ENCODE measurements around the gene PCDHGC4.

PCDHGC4 gene

GRCh38 chr5:141490271-141490670 is 5.4 kb downstream of the PCDHGC4 start:
- peaks cover 43% of the 10 kb centered on the region for H3K36me3 ChIP-seq (ENCODE audit: control insufficient read depth, insufficient read depth, low read length)

GRCh38 chr5:141490771-141491170 is 5.9 kb downstream of the PCDHGC4 start:
- H3K27me3 ChIP-seq (ENCODE audit: control insufficient read depth, insufficient read depth, low read length, poor library complexity, severe bottlenecking) = no peaks in the 10 kb centered on the region
- no peak overlapping the region for H3K4me3 ChIP-seq (ENCODE audit: insufficient read depth, low read depth, low read length)
- H3K4me1 ChIP-seq (ENCODE audit: control insufficient read depth, insufficient read depth, low read length) = peaks cover 41% of the 10 kb centered on the region
- WGBS, 2 experiments = 95 to 96% methylated on average over 13 of the region's 13 CpGs
- H3K9me3 ChIP-seq (ENCODE audit: control insufficient read depth, low read length) = no peaks in the 10 kb centered on the region
- peaks cover 43% of the 10 kb centered on the region for H3K36me3 ChIP-seq (ENCODE audit: control insufficient read depth, insufficient read depth, low read length)
- H3K27ac ChIP-seq (ENCODE audit: insufficient read depth, low read depth, low read length, poor library complexity, severe bottlenecking) = no peak overlapping the region

More at GRCh38 chr5:141490271-141490670, 5.4 kb downstream of the PCDHGC4 start:
- WGBS, 2 experiments = 95% methylated on average over 10 of the region's 10 CpGs
- no peaks in the 10 kb centered on the region for H3K27me3 ChIP-seq (ENCODE audit: control insufficient read depth, insufficient read depth, low read length, poor library complexity, severe bottlenecking)
- no peak overlapping the region for H3K4me3 ChIP-seq (ENCODE audit: insufficient read depth, low read depth, low read length)
- H3K9me3 ChIP-seq (ENCODE audit: control insufficient read depth, low read length) = no peaks in the 10 kb centered on the region
- no peak overlapping the region for H3K27ac ChIP-seq (ENCODE audit: insufficient read depth, low read depth, low read length, poor library complexity, severe bottlenecking)
- peaks cover 40% of the 10 kb centered on the region for H3K4me1 ChIP-seq (ENCODE audit: control insufficient read depth, insufficient read depth, low read length)

GRCh38 chr5:141491323-141492167 is 6.7 kb downstream of the PCDHGC4 start:
- peaks cover 48% of the 10 kb centered on the region for H3K4me1 ChIP-seq (ENCODE audit: control insufficient read depth, insufficient read depth, low read length)
- H3K27ac ChIP-seq (ENCODE audit: insufficient read depth, low read depth, low read length, poor library complexity, severe bottlenecking) = no peak overlapping the region
- H3K9me3 ChIP-seq (ENCODE audit: control insufficient read depth, low read length) = no peaks in the 10 kb centered on the region
- 94 to 95% methylated on average over 66 of the region's 66 CpGs for WGBS, 2 experiments
- H3K36me3 ChIP-seq (ENCODE audit: control insufficient read depth, insufficient read depth, low read length) = peaks cover 43% of the 10 kb centered on the region
- H3K27me3 ChIP-seq (ENCODE audit: control insufficient read depth, insufficient read depth, low read length, poor library complexity, severe bottlenecking) = no peaks in the 10 kb centered on the region
- H3K4me3 ChIP-seq (ENCODE audit: insufficient read depth, low read depth, low read length) = no peak overlapping the region

DNA sequence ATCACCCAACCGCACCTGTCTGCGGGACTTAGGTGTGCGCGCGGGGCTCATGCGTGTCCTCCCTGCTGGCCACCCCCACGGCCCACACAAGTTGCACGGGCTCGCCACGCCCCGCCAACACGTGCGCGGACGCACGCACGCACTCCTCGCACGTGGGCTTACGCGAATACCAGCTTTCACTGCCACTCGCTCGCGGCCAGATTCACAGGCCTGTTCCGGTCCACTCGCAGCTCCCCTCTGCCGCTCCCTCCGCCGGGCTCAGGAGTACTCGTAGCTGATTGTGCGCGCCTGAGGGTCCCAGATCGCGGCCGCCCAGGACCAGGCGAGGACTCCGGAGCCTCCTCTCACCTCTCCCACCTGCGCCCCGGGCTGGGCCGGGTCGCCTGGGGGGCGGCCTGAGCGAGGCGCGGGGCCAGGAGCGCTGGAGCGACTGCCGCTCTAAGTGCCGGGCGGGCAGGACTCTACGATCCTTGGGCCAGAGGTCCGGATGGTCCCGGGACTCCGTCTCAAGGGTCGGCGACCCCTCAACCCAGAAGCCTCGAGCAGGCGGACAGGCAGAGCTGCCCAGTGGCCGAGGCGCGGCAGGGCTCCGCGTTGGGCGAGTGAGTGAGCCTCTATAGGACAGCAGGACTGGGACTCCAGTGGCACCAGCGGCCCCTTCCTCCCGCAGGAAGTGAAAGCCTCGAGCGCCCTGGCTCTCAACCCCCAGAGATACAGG is 7.5 kb downstream of the PCDHGC4 start:
- H3K36me3 ChIP-seq (ENCODE audit: control insufficient read depth, insufficient read depth, low read length) = peaks cover 35% of the 10 kb centered on the region
- 93 to 95% methylated on average over 68 of the region's 68 CpGs for WGBS, 2 experiments
- no peaks in the 10 kb centered on the region for H3K27me3 ChIP-seq (ENCODE audit: control insufficient read depth, insufficient read depth, low read length, poor library complexity, severe bottlenecking)
- H3K4me1 ChIP-seq (ENCODE audit: control insufficient read depth, insufficient read depth, low read length) = peaks cover 43% of the 10 kb centered on the region
- no peak overlapping the region for H3K4me3 ChIP-seq (ENCODE audit: insufficient read depth, low read depth, low read length)
- no peak overlapping the region for H3K27ac ChIP-seq (ENCODE audit: insufficient read depth, low read depth, low read length, poor library complexity, severe bottlenecking)
- no peaks in the 10 kb centered on the region for H3K9me3 ChIP-seq (ENCODE audit: control insufficient read depth, low read length)

GRCh38 chr5:141493500-141494422 is 8.9 kb downstream of the PCDHGC4 start:
- 86 to 89% methylated on average over 10 of the region's 10 CpGs for WGBS, 2 experiments
- H3K36me3 ChIP-seq (ENCODE audit: control insufficient read depth, insufficient read depth, low read length) = peaks cover 30% of the 10 kb centered on the region
- H3K27me3 ChIP-seq (ENCODE audit: control insufficient read depth, insufficient read depth, low read length, poor library complexity, severe bottlenecking) = no peaks in the 10 kb centered on the region
- H3K4me3 ChIP-seq (ENCODE audit: insufficient read depth, low read depth, low read length) = no peak overlapping the region
- H3K9me3 ChIP-seq (ENCODE audit: control insufficient read depth, low read length) = no peaks in the 10 kb centered on the region
- H3K4me1 ChIP-seq (ENCODE audit: control insufficient read depth, insufficient read depth, low read length) = peaks cover 36% of the 10 kb centered on the region
- H3K27ac ChIP-seq (ENCODE audit: insufficient read depth, low read depth, low read length, poor library complexity, severe bottlenecking) = peak overlapping the region; percentile 92

DNA sequence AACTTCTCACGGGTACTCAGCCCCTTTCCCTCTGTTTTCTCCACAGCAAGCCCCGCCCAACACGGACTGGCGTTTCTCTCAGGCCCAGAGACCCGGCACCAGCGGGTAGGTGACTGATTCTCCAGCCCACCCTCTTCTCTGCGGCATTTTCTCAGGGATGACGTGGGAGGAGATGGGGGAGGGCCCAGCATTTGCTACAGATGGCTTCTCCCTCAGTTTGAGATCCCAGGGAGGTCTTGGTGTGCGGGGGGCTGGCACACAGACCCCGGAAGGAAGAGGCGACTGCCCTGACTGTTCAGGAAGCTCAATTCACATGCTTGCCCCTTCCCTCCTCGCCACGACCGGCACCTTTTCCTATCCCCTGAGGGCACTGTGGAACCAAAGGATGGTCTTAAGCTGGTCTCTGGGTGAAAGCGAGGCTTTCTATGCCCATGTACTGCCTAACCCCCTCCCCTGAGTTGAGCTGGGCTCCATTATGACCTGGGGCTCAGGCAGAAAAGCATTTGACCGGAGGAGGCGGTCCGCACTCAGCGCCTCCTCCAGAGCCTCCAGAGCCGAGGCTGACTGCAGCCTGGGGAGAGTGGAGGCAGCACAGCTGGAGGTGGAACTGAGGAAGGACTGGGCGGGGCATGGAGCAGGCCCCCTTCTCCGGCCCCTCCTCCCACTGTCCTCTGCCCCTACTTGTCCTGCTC is 10.1 kb downstream of the PCDHGC4 start:
- Histone ChIP-seq H3K4me3 (ENCODE audit: insufficient read depth, low read depth, low read length) (peak overlapping the region; percentile 14), H3K9me3 (ENCODE audit: control insufficient read depth, low read length) (no peaks in the 10 kb centered on the region), H3K27me3 (ENCODE audit: control insufficient read depth, insufficient read depth, low read length, poor library complexity, severe bottlenecking) (no peaks in the 10 kb centered on the region), H3K27ac (ENCODE audit: insufficient read depth, low read depth, low read length, poor library complexity, severe bottlenecking) (peak overlapping the region; percentile 92), H3K36me3 (ENCODE audit: control insufficient read depth, insufficient read depth, low read length) (peaks cover 21% of the 10 kb centered on the region), H3K4me1 (ENCODE audit: control insufficient read depth, insufficient read depth, low read length) (peaks cover 36% of the 10 kb centered on the region)
- WGBS, 2 experiments = 9 to 12% methylated on average over 22 of the region's 22 CpGs

DNA sequence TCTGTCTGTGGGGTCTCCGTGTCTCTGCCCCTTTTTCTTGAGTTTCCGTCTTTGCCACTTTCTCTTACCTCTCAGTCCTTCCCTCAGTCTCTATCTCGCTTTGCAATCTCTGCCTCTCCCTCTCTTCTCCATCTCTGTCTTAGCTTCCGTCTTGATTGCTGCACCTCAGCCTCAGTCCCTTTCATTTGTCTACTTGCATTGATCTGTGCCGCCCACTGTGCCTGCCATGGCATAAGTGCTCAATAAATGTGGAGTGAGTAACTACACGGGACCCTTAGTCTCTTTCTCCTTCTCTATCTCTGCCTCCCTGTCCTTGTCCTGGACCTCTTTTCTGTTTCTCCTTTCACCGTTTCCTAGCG is 10.6 kb downstream of the PCDHGC4 start:
- Histone ChIP-seq H3K4me3 (ENCODE audit: insufficient read depth, low read depth, low read length) (no peak overlapping the region), H3K9me3 (ENCODE audit: control insufficient read depth, low read length) (no peaks in the 10 kb centered on the region), H3K27me3 (ENCODE audit: control insufficient read depth, insufficient read depth, low read length, poor library complexity, severe bottlenecking) (no peaks in the 10 kb centered on the region), H3K27ac (ENCODE audit: insufficient read depth, low read depth, low read length, poor library complexity, severe bottlenecking) (peak overlapping the region; percentile 92), H3K4me1 (ENCODE audit: control insufficient read depth, insufficient read depth, low read length) (peaks cover 36% of the 10 kb centered on the region), H3K36me3 (ENCODE audit: control insufficient read depth, insufficient read depth, low read length) (peaks cover 18% of the 10 kb centered on the region)
- 25 to 26% methylated on average over 8 of the region's 8 CpGs for WGBS, 2 experiments

DNA sequence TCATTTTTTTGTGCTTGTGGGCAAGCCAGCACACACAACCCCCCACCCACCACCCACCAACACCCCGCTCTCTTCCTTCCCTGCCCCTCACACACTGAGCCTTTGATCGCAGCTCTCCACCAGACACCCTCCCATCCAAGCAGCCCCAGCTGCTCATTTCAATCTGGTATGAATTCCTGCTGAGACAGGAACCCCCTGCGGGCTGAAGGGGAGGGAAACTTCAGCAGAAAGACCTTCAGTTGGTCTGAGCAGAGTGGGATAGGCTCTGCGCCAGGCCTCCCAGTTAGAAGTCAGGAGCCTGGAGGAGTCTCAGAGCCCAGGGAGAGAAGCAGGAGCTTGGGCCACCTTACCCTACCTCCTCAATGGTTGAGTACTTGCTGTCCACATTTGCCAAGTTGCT is 11.2 kb downstream of the PCDHGC4 start:
- peak overlapping the region; percentile 92 for H3K27ac ChIP-seq (ENCODE audit: insufficient read depth, low read depth, low read length, poor library complexity, severe bottlenecking)
- 13 to 15% methylated on average over 4 of the region's 4 CpGs for WGBS, 2 experiments

DNA sequence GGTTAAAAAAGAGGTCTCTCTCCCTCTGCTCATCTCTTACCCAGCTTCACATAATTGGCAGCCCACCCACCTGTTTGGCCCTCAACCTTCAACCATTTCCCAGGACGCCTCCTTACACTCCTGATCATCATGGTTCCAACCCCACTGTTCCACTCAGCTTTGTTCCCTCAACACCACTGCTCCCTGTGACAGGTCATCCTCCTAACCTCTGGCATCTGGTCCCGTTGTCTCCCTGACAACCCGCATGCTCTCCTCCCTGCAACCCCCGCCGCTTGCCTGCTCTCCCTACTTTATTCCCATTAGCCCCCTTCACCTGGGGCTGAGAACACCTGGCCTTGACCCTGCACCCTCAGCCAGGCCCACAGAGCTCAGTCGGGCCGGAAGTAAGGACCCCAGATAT is 16.9 kb downstream of the PCDHGC4 start:
- H3K4me1 ChIP-seq (ENCODE audit: control insufficient read depth, insufficient read depth, low read length) = peaks cover 7% of the 10 kb centered on the region
- H3K4me3 ChIP-seq (ENCODE audit: insufficient read depth, low read depth, low read length) = no peak overlapping the region
- H3K36me3 ChIP-seq (ENCODE audit: control insufficient read depth, insufficient read depth, low read length) = peaks cover 7% of the 10 kb centered on the region
- H3K9me3 ChIP-seq (ENCODE audit: control insufficient read depth, low read length) = no peaks in the 10 kb centered on the region
- H3K27me3 ChIP-seq (ENCODE audit: control insufficient read depth, insufficient read depth, low read length, poor library complexity, severe bottlenecking) = no peaks in the 10 kb centered on the region
- 73 to 78% methylated on average over 5 to 7 of the region's 7 CpGs for WGBS, 2 experiments
- H3K27ac ChIP-seq (ENCODE audit: insufficient read depth, low read depth, low read length, poor library complexity, severe bottlenecking) = no peak overlapping the region

More for the DNA sequence above, 11.2 kb downstream of the PCDHGC4 start:
- Histone ChIP-seq H3K27me3 (ENCODE audit: control insufficient read depth, insufficient read depth, low read length, poor library complexity, severe bottlenecking) (no peaks in the 10 kb centered on the region), H3K9me3 (ENCODE audit: control insufficient read depth, low read length) (no peaks in the 10 kb centered on the region), H3K36me3 (ENCODE audit: control insufficient read depth, insufficient read depth, low read length) (peaks cover 12% of the 10 kb centered on the region), H3K4me1 (ENCODE audit: control insufficient read depth, insufficient read depth, low read length) (peaks cover 36% of the 10 kb centered on the region), H3K4me3 (ENCODE audit: insufficient read depth, low read depth, low read length) (no peak overlapping the region)

Data from ectodermal cell (in vitro differentiated cells).